Uterus (tissue), 4 donors: ENCODE results near the gene WDFY2. TPM values are rescaled to one million over a fixed set of nuclear protein-coding genes. Genes with fewer than 3 reads are reported as not detected.

Source experiments
- DNase-seq, 2 donors: peaks; one replicate each; pipeline ENCODE4 v3.0.0-alpha.2; 2019 to 2020
- H3K27ac ChIP-seq, 2 donors: fragments of 200-600 bp; sonication (generic); 1 replicate in 1 of 2; 2 replicates in 1 of 2; pipeline ENCODE4 v1.5.1; 2016 to 2018
- H3K27me3 ChIP-seq, 2 donors: fragments of 200-600 bp; sonication (generic); one replicate each; pipeline ENCODE4 v1.5.1; 2018 to 2019; ENCODE audit warnings: control low read depth in 1 of 2
- H3K36me3 ChIP-seq, 2 donors: fragments of 200-600 bp; sonication (generic); one replicate each; pipeline ENCODE4 v1.5.1; 2019; ENCODE audit warnings: control low read depth in 1 of 2
- H3K4me1 ChIP-seq, 2 donors: fragments of 200-600 bp; sonication (generic); one replicate each; pipeline ENCODE4 v1.5.1; 2018 to 2019; ENCODE audit warnings: control low read depth in 1 of 2
- H3K4me3 ChIP-seq, 2 donors: fragments of 200-600 bp; sonication (generic); 1 replicate in 1 of 2; 2 replicates in 1 of 2; pipeline ENCODE4 v1.5.1; 2018 to 2019; ENCODE audit warnings: mild to moderate bottlenecking in 1 of 2
- H3K9me3 ChIP-seq, 2 donors: fragments of 200-600 bp; sonication (generic); one replicate each; pipeline ENCODE4 v1.5.1; 2019; ENCODE audit warnings: control low read depth in 1 of 2
- POLR2A ChIP-seq, 2 donors: fragments of 450-650 bp; IDR thresholded peaks; one replicate each; pipeline ENCODE4 v1.6.1; 2016; ENCODE audit warnings: antibody characterized with exemption in 2 of 2, mild to moderate bottlenecking in 1 of 2, moderate library complexity in 1 of 2
- intact Hi-C: fragments of 100-400 bp; cut with DNase I; formaldehyde crosslinking; loops from one replicate; pipeline ENCODE4 v1.15.1; 2023; ENCODE audit warnings: low total_unique reads
- total RNA-seq, 4 donors: library from RNA; depleted of rRNA in 3 of 4; stranded (reverse); fragments of >200 nt in 3 of 4; gene quantifications; one replicate each; pipeline versions ENCODE4 v1.1.0 to v1.2.4, GENCODE V29; 2014 to 2023
- TF ChIP-seq, protein P1 (sequence below), 4 experiments: fragments of 200-600 bp in 2 of 4; fragments of 450-650 bp in 2 of 4; sonication (generic) in 2 of 4; IDR thresholded peaks; one replicate each; pipeline ENCODE4 v1.5.1; 2016 to 2019; ENCODE audit warnings: antibody characterized with exemption in 4 of 4, mild to moderate bottlenecking in 2 of 4, moderate library complexity in 1 of 4
- donor health status: DM: yes; HTN: yes; CAD: no.

The WDFY2 gene
- total RNA-seq, 4 donors from 2014 or later, result 7.9 to 21.0 (median 9.1) TPM

DNA sequence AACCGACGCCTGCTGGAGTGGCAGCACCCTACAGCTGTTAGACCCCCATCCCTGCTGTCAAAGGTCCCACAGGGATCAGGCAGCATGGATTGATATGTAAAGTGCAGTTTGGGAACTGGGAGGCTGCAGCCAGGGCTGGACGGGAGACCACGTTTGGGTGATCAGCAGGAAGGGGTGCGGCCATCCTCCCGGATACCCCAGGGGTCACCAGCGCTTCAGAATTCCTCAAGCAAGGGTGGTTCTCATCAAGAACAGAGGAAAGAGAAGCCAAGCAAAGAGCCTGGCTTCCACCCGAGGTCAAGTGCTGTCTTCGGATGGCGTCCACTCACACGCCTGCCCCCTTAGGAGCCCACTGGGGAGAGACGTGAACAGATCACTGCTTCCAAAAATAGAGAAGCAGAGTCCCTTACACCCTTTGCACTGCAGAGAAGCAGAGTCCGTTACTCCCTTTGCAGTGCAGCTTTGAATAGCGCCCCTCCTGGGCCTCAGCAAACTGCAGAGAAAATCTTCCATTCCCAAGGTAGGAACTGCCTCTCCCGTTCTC is 184.2 kb downstream of the WDFY2 start:
- DNase-seq, result no peak
- Histone ChIP-seq H3K4me1 (peaks cover 9 to 10% of the 10 kb centered on the region in 2 donors), H3K36me3 (no peaks in the 10 kb centered on the region), H3K4me3 (no peak overlapping the region), H3K27ac (peak overlapping the region; percentile 92 to 96), H3K9me3 (no peaks in the 10 kb centered on the region), H3K27me3 (no peaks in the 10 kb centered on the region)
- no peak for TF ChIP-seq POLR2A (IDR thresholded peaks at IDR 0.05)
- TF ChIP-seq, protein P1, sequence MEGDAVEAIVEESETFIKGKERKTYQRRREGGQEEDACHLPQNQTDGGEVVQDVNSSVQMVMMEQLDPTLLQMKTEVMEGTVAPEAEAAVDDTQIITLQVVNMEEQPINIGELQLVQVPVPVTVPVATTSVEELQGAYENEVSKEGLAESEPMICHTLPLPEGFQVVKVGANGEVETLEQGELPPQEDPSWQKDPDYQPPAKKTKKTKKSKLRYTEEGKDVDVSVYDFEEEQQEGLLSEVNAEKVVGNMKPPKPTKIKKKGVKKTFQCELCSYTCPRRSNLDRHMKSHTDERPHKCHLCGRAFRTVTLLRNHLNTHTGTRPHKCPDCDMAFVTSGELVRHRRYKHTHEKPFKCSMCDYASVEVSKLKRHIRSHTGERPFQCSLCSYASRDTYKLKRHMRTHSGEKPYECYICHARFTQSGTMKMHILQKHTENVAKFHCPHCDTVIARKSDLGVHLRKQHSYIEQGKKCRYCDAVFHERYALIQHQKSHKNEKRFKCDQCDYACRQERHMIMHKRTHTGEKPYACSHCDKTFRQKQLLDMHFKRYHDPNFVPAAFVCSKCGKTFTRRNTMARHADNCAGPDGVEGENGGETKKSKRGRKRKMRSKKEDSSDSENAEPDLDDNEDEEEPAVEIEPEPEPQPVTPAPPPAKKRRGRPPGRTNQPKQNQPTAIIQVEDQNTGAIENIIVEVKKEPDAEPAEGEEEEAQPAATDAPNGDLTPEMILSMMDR (IDR thresholded peaks at IDR 0.05), result no peak
- intact Hi-C loops, result no loop called here

DNA sequence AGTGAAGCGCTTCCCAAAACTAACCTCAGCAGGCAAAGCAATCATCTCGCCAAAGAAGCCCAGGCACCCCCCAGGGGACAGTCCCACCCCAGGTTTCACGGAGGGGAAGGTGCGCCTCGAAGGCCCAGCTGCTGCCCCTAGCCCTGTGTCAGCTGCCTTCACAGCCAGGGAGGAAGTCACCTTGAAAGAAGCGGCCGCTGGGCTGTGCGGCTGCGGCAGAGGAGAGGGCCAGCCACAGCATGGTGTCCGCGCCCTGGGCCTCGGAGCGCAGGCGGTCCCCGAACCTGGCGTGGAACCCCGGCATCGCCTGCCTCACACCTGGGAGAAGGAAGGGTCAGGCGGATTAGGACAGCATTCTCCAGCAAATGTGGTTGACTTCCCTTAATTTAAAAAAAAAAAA is 184.7 kb downstream of the WDFY2 start:
- no peaks in the 10 kb centered on the region for H3K9me3 ChIP-seq
- H3K27ac ChIP-seq, result peak overlapping the region; percentile 92 to 96
- no peak for DNase-seq
- intact Hi-C loops, result no loop called here
- H3K27me3 ChIP-seq, result no peaks in the 10 kb centered on the region
- peaks cover 9 to 10% of the 10 kb centered on the region in 2 donors for H3K4me1 ChIP-seq
- H3K4me3 ChIP-seq, result no peak overlapping the region
- H3K36me3 ChIP-seq, result no peaks in the 10 kb centered on the region
- no peak for TF ChIP-seq POLR2A (IDR thresholded peaks at IDR 0.05)
- TF ChIP-seq, protein P1 (IDR thresholded peaks at IDR 0.05), result no peak

DNA sequence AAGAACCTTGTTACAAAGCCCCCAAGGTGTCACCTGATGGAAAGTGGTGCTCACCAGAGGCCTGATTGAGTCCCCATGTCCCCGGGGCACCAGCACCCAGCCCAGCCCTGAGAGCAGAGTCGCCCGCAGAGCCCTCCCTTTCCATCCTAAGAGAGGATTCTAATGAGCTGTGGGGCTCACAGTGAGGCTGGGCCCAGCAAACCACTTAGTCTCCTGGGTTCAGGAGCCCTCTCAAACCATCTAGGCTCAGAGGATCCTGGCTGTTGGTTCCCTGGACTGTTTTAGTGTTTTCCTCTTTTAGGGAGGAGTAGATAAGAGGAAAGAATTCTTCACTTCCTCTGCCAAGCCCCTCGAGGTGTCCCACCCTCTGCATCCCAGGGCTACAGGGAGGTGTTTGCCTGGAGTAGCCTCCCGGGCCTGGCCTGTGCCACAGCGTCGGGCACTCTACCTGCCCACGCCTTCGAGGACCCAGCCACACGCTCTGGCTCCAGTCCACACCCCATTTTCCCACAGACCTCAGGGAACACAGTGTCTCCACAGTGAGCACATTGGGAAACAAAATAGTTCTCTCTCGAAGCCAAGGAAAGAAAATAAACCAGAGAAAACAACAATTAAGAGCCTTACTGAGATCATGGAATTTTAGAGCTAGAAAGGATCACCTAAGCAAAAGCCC is 185.3 kb downstream of the WDFY2 start:
- TF ChIP-seq, protein P1 (IDR thresholded peaks at IDR 0.05), result no peak
- TF ChIP-seq POLR2A (IDR thresholded peaks at IDR 0.05), result no peak
- H3K4me1 ChIP-seq, result peaks cover 9 to 10% of the 10 kb centered on the region in 2 donors
- H3K9me3 ChIP-seq, result no peaks in the 10 kb centered on the region
- H3K27me3 ChIP-seq, result no peaks in the 10 kb centered on the region
- H3K36me3 ChIP-seq, result no peaks in the 10 kb centered on the region
- H3K27ac ChIP-seq, result peak overlapping the region; percentile 92 to 96
- peak; percentile 84 to 86 for DNase-seq
- no peak overlapping the region for H3K4me3 ChIP-seq
- intact Hi-C loops, result no loop called here

DNA sequence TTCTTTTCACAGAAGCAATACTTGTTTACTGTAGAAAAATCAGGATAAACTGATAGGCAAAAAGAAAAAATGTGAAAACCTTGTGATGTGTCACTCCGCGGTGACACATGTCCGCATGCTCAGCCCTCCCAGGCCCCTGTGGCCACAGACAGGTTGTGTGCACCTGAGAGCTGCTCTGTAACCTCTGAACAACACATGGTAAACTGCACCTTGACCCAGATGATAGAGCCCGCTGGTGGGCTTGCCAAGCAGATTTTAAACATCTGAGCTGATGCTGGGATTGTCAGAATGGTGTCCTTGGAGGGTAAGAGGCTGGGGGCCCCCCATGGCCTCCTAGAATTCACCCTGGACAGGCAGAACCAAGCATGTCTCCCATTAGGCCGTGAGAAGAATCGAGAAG is 185.9 kb downstream of the WDFY2 start:
- no peak for DNase-seq
- H3K27ac ChIP-seq, result peak overlapping the region; percentile 92 to 96
- H3K36me3 ChIP-seq, result no peaks in the 10 kb centered on the region
- no peak overlapping the region for H3K4me3 ChIP-seq
- H3K4me1 ChIP-seq, result peaks cover 9 to 10% of the 10 kb centered on the region in 2 donors
- no peak for TF ChIP-seq POLR2A (IDR thresholded peaks at IDR 0.05)
- TF ChIP-seq, protein P1 (IDR thresholded peaks at IDR 0.05), result no peak
- H3K27me3 ChIP-seq, result no peaks in the 10 kb centered on the region
- intact Hi-C loops, result no loop called here
- H3K9me3 ChIP-seq, result no peaks in the 10 kb centered on the region

DNA sequence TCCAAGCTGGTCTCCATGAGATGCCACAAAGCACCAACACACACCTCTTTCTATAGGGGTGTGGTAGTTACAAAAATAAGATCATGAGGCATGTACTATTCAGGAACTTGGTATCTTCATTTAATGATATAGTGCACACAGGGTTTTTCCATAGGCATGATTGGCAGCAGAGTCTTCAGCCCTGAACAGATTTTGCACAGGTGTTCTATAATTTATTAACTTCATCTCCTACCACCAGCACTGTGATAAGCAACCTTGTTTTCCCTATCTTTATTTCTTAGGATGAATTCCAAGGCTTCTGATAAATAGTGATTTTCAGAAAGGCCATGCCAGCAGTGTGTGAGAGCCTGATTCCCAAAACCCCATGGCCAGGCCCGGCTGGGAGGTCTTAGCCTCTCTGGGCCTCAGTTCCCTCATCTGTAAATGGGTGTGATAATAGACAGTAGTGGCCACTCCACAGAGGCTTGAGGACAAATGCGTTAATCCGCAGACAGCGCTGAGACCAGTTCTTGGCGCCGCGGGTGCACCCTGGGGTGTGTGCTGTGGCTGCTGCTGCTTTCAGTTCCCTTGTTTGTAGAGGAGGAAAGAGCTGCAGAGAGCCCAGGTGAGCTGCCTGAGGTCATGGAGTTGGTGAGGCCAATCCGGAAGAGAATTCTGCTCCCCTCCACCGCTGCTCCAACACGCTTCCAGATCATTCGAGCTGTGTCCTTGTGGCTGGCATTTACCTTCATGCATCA is 186.6 kb downstream of the WDFY2 start:
- peak overlapping the region; percentile 92 to 96 for H3K27ac ChIP-seq

More for the DNA sequence above, 186.6 kb downstream of the WDFY2 start:
- Histone ChIP-seq H3K27me3 (no peaks in the 10 kb centered on the region), H3K4me3 (no peak overlapping the region), H3K4me1 (peaks cover 9 to 10% of the 10 kb centered on the region in 2 donors), H3K36me3 (no peaks in the 10 kb centered on the region), H3K9me3 (no peaks in the 10 kb centered on the region)
- intact Hi-C loops, result no loop called here
- TF ChIP-seq POLR2A (IDR thresholded peaks at IDR 0.05), result no peak
- TF ChIP-seq, protein P1 (IDR thresholded peaks at IDR 0.05), result no peak
- DNase-seq, result no peak
